Omental fat pad (tissue), 4 donors: Measurements from ENCODE around the gene PCDHGA9. TPM values are rescaled to one million over a fixed set of nuclear protein-coding genes. Genes with fewer than 3 reads are reported as not detected.
"Not testable (repeated sequence)": the region's sequence is repeated elsewhere in the genome, so short reads cannot be mapped to it uniquely, and the experiment has no call there.

Experiments
- ATAC-seq: fragments of 150-250 bp; one replicate; pipeline ENCODE4 v1.9.1; 2016; ENCODE audit warnings: mild to moderate bottlenecking, moderate library complexity; ENCODE audit not compliant: low FRiP score
- DNase-seq: peaks from one replicate; pipeline ENCODE4 v3.0.0-alpha.2; 2019; ENCODE audit warnings: low spot score
- CTCF ChIP-seq, 3 donors: fragments of 450-650 bp; IDR thresholded peaks; one replicate each; pipeline ENCODE4 v1.5.1; 2016 to 2017; ENCODE audit warnings: antibody characterized with exemption in 3 of 3, mild to moderate bottlenecking in 3 of 3, moderate library complexity in 2 of 3
- total RNA-seq, 4 donors: library from RNA; depleted of rRNA; stranded (reverse); fragments of >200 nt; gene quantifications; one replicate each; pipeline ENCODE4 v1.1.0, GENCODE V29; 2016

Gene PCDHGA9
- total RNA-seq, 4 donors from 2014 or later = 5.0 to 14.8 (median 7.3) TPM

- DNase-seq (no peak), ATAC-seq (no peak)
- TF ChIP-seq CTCF (IDR thresholded peaks at IDR 0.05) = no peak
Measured at GRCh38 chr5:141421489-141421855, 18.9 kb downstream of the PCDHGA9 start.

GRCh38 chr5:141422742-141423291 is 20.2 kb downstream of the PCDHGA9 start:
- ATAC-seq (no peak), DNase-seq (no peak)
- no peak for TF ChIP-seq CTCF (IDR thresholded peaks at IDR 0.05)

- no peak for ATAC-seq
- TF ChIP-seq CTCF (IDR thresholded peaks at IDR 0.05) = no peak
- DNase-seq = no peak
Measured at GRCh38 chr5:141427783-141428426, 25.3 kb downstream of the PCDHGA9 start.

GRCh38 chr5:141430332-141431113 is 27.9 kb downstream of the PCDHGA9 start, which contains the start of gene PCDHGA12:
PCDHGA12 (plus strand) TSS chr5:141430507; CDS start chr5:141430760, 253 bp downstream.
- peak; percentile 83 for ATAC-seq
- DNase-seq = no peak
- no peak for TF ChIP-seq CTCF (IDR thresholded peaks at IDR 0.05)

- TF ChIP-seq CTCF (IDR thresholded peaks at IDR 0.05) = no peak
- peak; percentile 51 for ATAC-seq
- DNase-seq = no peak
Measured at GRCh38 chr5:141431286-141431685, 28.7 kb downstream of the PCDHGA9 start.

GRCh38 chr5:141432308-141432707 is 29.7 kb downstream of the PCDHGA9 start:
- ATAC-seq, DNase-seq: not testable (repeated sequence)

GRCh38 chr5:141432726-141433125 is 30.1 kb downstream of the PCDHGA9 start:
- DNase-seq, ATAC-seq: not testable (repeated sequence)

- ATAC-seq (no peak), DNase-seq (no peak)
- no peak for TF ChIP-seq CTCF (IDR thresholded peaks at IDR 0.05)
Measured at GRCh38 chr5:141434006-141434405, 31.4 kb downstream of the PCDHGA9 start.
